D721Med (cell line): Measurements from ENCODE around the gene SECISBP2.

Experiments used
- DNase-seq: peaks from one replicate; pipeline ENCODE4 v3.0.0; 2011; ENCODE audit warnings: low spot score; ENCODE audit not compliant: insufficient read length
- FAIRE-seq: peaks from 2 replicates; lab custom pipeline; 2011; peaks lifted over from hg19 to GRCh38; lab: Jason Lieb, UNC
- CTCF ChIP-seq: IDR thresholded peaks from 2 replicates; pipeline ENCODE4 v1.5.1; 2012; ENCODE audit warnings: mild to moderate bottlenecking, control low read depth; ENCODE audit not compliant: insufficient read depth; ENCODE audit errors: missing control alignments

The SECISBP2 gene

GRCh38 chr9:89405826-89406225 is 87.5 kb downstream of the SECISBP2 start:
- FAIRE-seq (no peak), DNase-seq (no peak)
- TF ChIP-seq CTCF = no peak

DNA sequence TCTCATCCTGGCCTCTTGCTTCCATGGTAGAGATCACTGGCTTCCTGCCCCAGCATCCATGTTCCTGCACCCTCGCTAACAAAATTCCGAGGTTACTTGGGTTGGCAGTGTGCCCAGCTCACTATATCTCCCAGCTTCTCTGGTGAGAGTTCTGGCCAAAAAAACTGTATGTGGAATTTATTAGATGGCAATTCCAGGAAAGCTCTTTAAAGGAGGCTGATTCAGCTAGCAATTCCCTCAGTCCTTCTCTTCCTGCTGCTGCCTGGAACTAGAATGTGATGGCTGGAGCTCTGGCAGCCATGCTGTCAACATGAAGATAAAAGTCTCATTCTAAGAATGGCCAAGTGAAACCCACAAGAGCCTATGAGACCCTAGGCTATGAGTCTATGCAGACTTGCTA is 88.8 kb downstream of the SECISBP2 start:
- no peak for DNase-seq
- FAIRE-seq = no peak
- TF ChIP-seq CTCF = no peak

- no peak for FAIRE-seq
- TF ChIP-seq CTCF = no peak
- no peak for DNase-seq
Measured at GRCh38 chr9:89408628-89409101, 90.4 kb downstream of the SECISBP2 start.
